ENCODE results near the gene MRPL55. TPM values are rescaled to one million over a fixed set of nuclear protein-coding genes. Genes with fewer than 3 reads are reported as not detected.
A peak's percentile ranks its signal among the peaks of the same experiment; 100 is the strongest.

The MRPL55 gene
- total RNA-seq, 5 donors from 2014 or later (not counting 1 experiment from before 2014, with no cell fraction given), result 49.7 to 63.5 (median 55.9) TPM

- no peak for ATAC-seq (replicated peaks in 1 of 4)
- Mint-ChIP-seq H3K9me3 (peaks cover 2 to 9% (median 6%) of the 10 kb centered on the region in 3 donors), H3K4me3 (peak overlapping the region in 1 of 3 donors; percentile 94), H3K4me1 (peaks cover 57 to 69% (median 63%) of the 10 kb centered on the region in 3 donors), H3K36me3 (peaks cover 39% of the 10 kb centered on the region), H3K27ac (no peak overlapping the region), H3K27me3 (no peaks in the 10 kb centered on the region)
- Histone ChIP-seq H3K27me3 (replicated peaks in 1 of 2; ENCODE audit: control insufficient read depth in 2 of 2, extremely low read depth in 1 of 2, insufficient read depth in 2 of 2, low read length in 1 of 2) (no peaks in the 10 kb centered on the region), H3K4me3 (ENCODE audit: control insufficient read depth in 1 of 2, extremely low read depth in 1 of 2, low read length in 1 of 2) (no peak overlapping the region), H3K27ac (ENCODE audit: low read length) (no peak overlapping the region), H3K9me3 (no peaks in the 10 kb centered on the region), H3K36me3 (ENCODE audit: control insufficient read depth in 2 of 2, extremely low read depth in 1 of 2, insufficient read depth in 1 of 2, low read length in 1 of 2) (peaks cover 5 to 47% of the 10 kb centered on the region in 2 donors), H3K4me1 (ENCODE audit: control insufficient read depth in 1 of 2, extremely low read depth in 1 of 2, insufficient read depth in 2 of 2, low read length in 2 of 2) (peaks cover 24 to 67% of the 10 kb centered on the region in 2 experiments)
- CTCF ChIA-PET, result interaction anchor here in 1 of 2 donors (0.6 to 0.7 kb wide), 2 partner anchors 74 to 1986 kb away, joined by 3 to 8 read pairs; no protein-coding TSS in a partner anchor
- peak in 1 of 35 experiments; percentile 3 for DNase-seq
- WGBS (ENCODE audit: insufficient coverage), result 96% methylated on average over 15 of the region's 20 CpGs
- POLR2A ChIA-PET, result interaction anchor here in 1 of 2 donors (0.7 to 1.2 kb wide), 2 partner anchors 11 to 357 kb away, joined by 4 read pairs; partner anchors contain the start of gene ARF1
These were observed 15.8 kb downstream of the MRPL55 start for GRCh38 chr1:228093050-228093906.

GRCh38 chr1:228092342-228093049 lies 16.6 kb downstream of the MRPL55 start:
- no peaks in the 10 kb centered on the region for H3K27me3 Mint-ChIP-seq
- H3K4me1 Mint-ChIP-seq, result peaks cover 64 to 76% (median 68%) of the 10 kb centered on the region in 3 donors
- Histone ChIP-seq H3K27me3 (replicated peaks in 1 of 2; ENCODE audit: control insufficient read depth in 2 of 2, extremely low read depth in 1 of 2, insufficient read depth in 2 of 2, low read length in 1 of 2) (no peaks in the 10 kb centered on the region), H3K4me1 (ENCODE audit: control insufficient read depth in 1 of 2, extremely low read depth in 1 of 2, insufficient read depth in 2 of 2, low read length in 2 of 2) (peaks cover 30 to 75% of the 10 kb centered on the region in 2 experiments), H3K27ac (ENCODE audit: low read length) (no peak overlapping the region), H3K36me3 (ENCODE audit: control insufficient read depth in 2 of 2, extremely low read depth in 1 of 2, insufficient read depth in 1 of 2, low read length in 1 of 2) (peaks cover 0 to 43% of the 10 kb centered on the region in 2 donors), H3K9me3 (no peaks in the 10 kb centered on the region), H3K4me3 (ENCODE audit: control insufficient read depth in 1 of 2, extremely low read depth in 1 of 2, low read length in 1 of 2) (no peak overlapping the region)
- H3K9me3 Mint-ChIP-seq, result peaks cover 2 to 9% (median 6%) of the 10 kb centered on the region in 3 donors
- H3K4me3 Mint-ChIP-seq, result peak overlapping the region in 1 of 3 donors; percentile 94
- DNase-seq (peak in 1 of 35 experiments; percentile 12), ATAC-seq (replicated peaks in 1 of 4) (no peak)
- ChIA-PET CTCF (interaction anchor here in 1 of 2 donors (0.6 kb wide), 1 partner anchor 75 kb away, joined by 8 read pairs; no protein-coding TSS in a partner anchor), POLR2A (interaction anchor here in 1 of 2 donors (0.7 to 1.2 kb wide), 2 partner anchors 10 to 356 kb away, joined by 4 read pairs; partner anchors contain the start of gene ARF1)
- peaks cover 37% of the 10 kb centered on the region for H3K36me3 Mint-ChIP-seq
- WGBS (ENCODE audit: insufficient coverage), result 91% methylated on average over 10 of the region's 11 CpGs
- peak overlapping the region; percentile 27 to 80 for H3K27ac Mint-ChIP-seq

- DNase-seq (no peak), ATAC-seq (replicated peaks in 1 of 4) (no peak)
- Histone ChIP-seq H3K4me3 (ENCODE audit: control insufficient read depth in 1 of 2, extremely low read depth in 1 of 2, low read length in 1 of 2) (no peak overlapping the region), H3K4me1 (ENCODE audit: control insufficient read depth in 1 of 2, extremely low read depth in 1 of 2, insufficient read depth in 2 of 2, low read length in 2 of 2) (peaks cover 37 to 82% of the 10 kb centered on the region in 2 experiments), H3K27ac (ENCODE audit: low read length) (peak overlapping the region; percentile 9), H3K9me3 (no peaks in the 10 kb centered on the region), H3K36me3 (ENCODE audit: control insufficient read depth in 2 of 2, extremely low read depth in 1 of 2, insufficient read depth in 1 of 2, low read length in 1 of 2) (peaks cover 0 to 33% of the 10 kb centered on the region in 2 donors), H3K27me3 (replicated peaks in 1 of 2; ENCODE audit: control insufficient read depth in 2 of 2, extremely low read depth in 1 of 2, insufficient read depth in 2 of 2, low read length in 1 of 2) (no peaks in the 10 kb centered on the region)
- Mint-ChIP-seq H3K4me3 (peak overlapping the region in 2 of 3 donors; percentile 46 to 94), H3K9me3 (peaks cover 2 to 9% (median 6%) of the 10 kb centered on the region in 3 donors), H3K27ac (peak overlapping the region; percentile 78 to 80), H3K27me3 (no peaks in the 10 kb centered on the region), H3K36me3 (peaks cover 39% of the 10 kb centered on the region), H3K4me1 (peaks cover 78 to 88% (median 80%) of the 10 kb centered on the region in 3 donors)
- ChIA-PET POLR2A (no interaction called here), CTCF (interaction anchor here in 1 of 2 donors (0.6 kb wide), 1 partner anchor 74 kb away, joined by 3 read pairs; the partner anchor contains the start of gene IBA57)
- WGBS (ENCODE audit: insufficient coverage), result 65% methylated on average over 2 of the region's 4 CpGs
These were observed 18.0 kb downstream of the MRPL55 start for GRCh38 chr1:228091084-228091483.

- ChIA-PET CTCF (no interaction called here), POLR2A (no interaction called here)
- Mint-ChIP-seq H3K4me1 (peaks cover 78 to 88% (median 80%) of the 10 kb centered on the region in 3 donors), H3K27ac (peak overlapping the region; percentile 78 to 80), H3K9me3 (peaks cover 2 to 9% (median 6%) of the 10 kb centered on the region in 3 donors), H3K36me3 (peaks cover 34% of the 10 kb centered on the region), H3K4me3 (peak overlapping the region; percentile 37 to 94 (median 46)), H3K27me3 (no peaks in the 10 kb centered on the region)
- peaks cover 0 to 30% of the 10 kb centered on the region in 2 donors for H3K36me3 ChIP-seq (ENCODE audit: control insufficient read depth in 2 of 2, extremely low read depth in 1 of 2, insufficient read depth in 1 of 2, low read length in 1 of 2)
- H3K4me3 ChIP-seq (ENCODE audit: control insufficient read depth in 1 of 2, extremely low read depth in 1 of 2, low read length in 1 of 2), result peak overlapping the region in 1 of 2 donors; percentile 10
- no peak overlapping the region for H3K27ac ChIP-seq (ENCODE audit: low read length)
- no peak for DNase-seq
- peaks cover 40 to 82% of the 10 kb centered on the region in 2 experiments for H3K4me1 ChIP-seq (ENCODE audit: control insufficient read depth in 1 of 2, extremely low read depth in 1 of 2, insufficient read depth in 2 of 2, low read length in 2 of 2)
- WGBS (ENCODE audit: insufficient coverage), result 50% methylated on average over 1 of the region's 2 CpGs
- no peak for ATAC-seq (replicated peaks in 1 of 4)
- no peaks in the 10 kb centered on the region for H3K27me3 ChIP-seq (replicated peaks in 1 of 2; ENCODE audit: control insufficient read depth in 2 of 2, extremely low read depth in 1 of 2, insufficient read depth in 2 of 2, low read length in 1 of 2)
- H3K9me3 ChIP-seq, result no peaks in the 10 kb centered on the region
These were observed 18.5 kb downstream of the MRPL55 start for GRCh38 chr1:228090613-228091081.

GRCh38 chr1:228089519-228090380 lies 19.3 kb downstream of the MRPL55 start:
- WGBS (ENCODE audit: insufficient coverage), result 86% methylated on average over 9 of the region's 12 CpGs
- Histone ChIP-seq H3K27me3 (replicated peaks in 1 of 2; ENCODE audit: control insufficient read depth in 2 of 2, extremely low read depth in 1 of 2, insufficient read depth in 2 of 2, low read length in 1 of 2) (no peaks in the 10 kb centered on the region), H3K27ac (ENCODE audit: low read length) (peak overlapping the region; percentile 45), H3K36me3 (ENCODE audit: control insufficient read depth in 2 of 2, extremely low read depth in 1 of 2, insufficient read depth in 1 of 2, low read length in 1 of 2) (peaks cover 0 to 27% of the 10 kb centered on the region in 2 donors), H3K4me1 (ENCODE audit: control insufficient read depth in 1 of 2, extremely low read depth in 1 of 2, insufficient read depth in 2 of 2, low read length in 2 of 2) (peaks cover 49 to 85% of the 10 kb centered on the region in 2 experiments), H3K4me3 (ENCODE audit: control insufficient read depth in 1 of 2, extremely low read depth in 1 of 2, low read length in 1 of 2) (peak overlapping the region in 1 of 2 donors; percentile 10), H3K9me3 (no peaks in the 10 kb centered on the region)
- DNase-seq, result no peak
- Mint-ChIP-seq H3K27me3 (no peaks in the 10 kb centered on the region), H3K27ac (peak overlapping the region; percentile 86 to 90), H3K36me3 (peaks cover 34% of the 10 kb centered on the region), H3K4me3 (peak overlapping the region; percentile 59 to 94 (median 61)), H3K9me3 (peaks cover 2 to 5% (median 2%) of the 10 kb centered on the region in 3 donors), H3K4me1 (peaks cover 78 to 88% (median 81%) of the 10 kb centered on the region in 3 donors)
- ChIA-PET POLR2A (interaction anchor here in 1 of 2 donors (0.5 kb wide), 1 partner anchor 1388 kb away, joined by 3 read pairs; no protein-coding TSS in a partner anchor), CTCF (no interaction called here)
- ATAC-seq (replicated peaks in 1 of 4), result peak in 3 of 4 experiments; percentile 18 to 35 (median 27)

Data from T-cell (primary cell).